ENCODE measurements around the gene TAS2R14. TPM values are rescaled to one million over a fixed set of nuclear protein-coding genes. Genes with fewer than 3 reads are reported as not detected.

The TAS2R14 gene
- total and polyA plus RNA-seq, 2 of the 13 experiments (the other 11 are each of a cell fraction or from before 2014, with no cell fraction given): 1.1 to 2.3 TPM

GRCh38 chr12:10891937-10892336, 47.1 kb downstream of the TAS2R14 start (continued):
- TF ChIP-seq ZNF275 (CRISPR knock-in tag; IDR thresholded peaks at IDR 0.05; ENCODE audit: borderline replicate concordance) (no peak), KDM2A (CRISPR knock-in tag; IDR thresholded peaks at IDR 0.05; ENCODE audit: borderline replicate concordance, low read depth) (0 out of 2 replicates have a peak, but pooled peaks have one; percentile 42), ZNF678 (CRISPR knock-in tag; IDR thresholded peaks at IDR 0.05) (no peak), ZNF460 (CRISPR knock-in tag; IDR thresholded peaks at IDR 0.05; ENCODE audit: borderline replicate concordance) (no peak; the same call in 1 of the 2 replicates), RBAK (CRISPR knock-in tag; IDR thresholded peaks at IDR 0.05) (no peak), HDAC1 (CRISPR knock-in tag; IDR thresholded peaks at IDR 0.05) (peak; percentile 92), MAFG (CRISPR knock-in tag; IDR thresholded peaks at IDR 0.05) (no peak), NFKB2 (CRISPR knock-in tag; IDR thresholded peaks at IDR 0.05; ENCODE audit: borderline replicate concordance) (no peak), RXRA (CRISPR knock-in tag; IDR thresholded peaks at IDR 0.05) (peak; percentile 80; the same call in 1 of the 2 replicates), JUND (CRISPR knock-in tag; IDR thresholded peaks at IDR 0.05) (peak; percentile 42; the same call in 1 of the 2 replicates), KDM4B (CRISPR knock-in tag; IDR thresholded peaks at IDR 0.05) (peak; percentile 84), CBFB (CRISPR knock-in tag; IDR thresholded peaks at IDR 0.05) (peak; percentile 63; the same call in 1 of the 2 replicates), AGO2 (optimal IDR thresholded peaks at IDR 0.05; ENCODE audit: low read depth, low read length) (no peak), RARG (CRISPR knock-in tag; IDR thresholded peaks at IDR 0.05; ENCODE audit: low read depth) (peak; percentile 90; the same call in 1 of the 2 replicates), TBX2 (CRISPR knock-in tag; IDR thresholded peaks at IDR 0.05; ENCODE audit: borderline replicate concordance) (peak; percentile 95), FOXO4 (CRISPR knock-in tag; conservative IDR thresholded peaks at IDR 0.05) (no peak), ZNF773 (CRISPR knock-in tag; IDR thresholded peaks at IDR 0.05; ENCODE audit: borderline replicate concordance) (no peak), MLXIP (CRISPR knock-in tag; IDR thresholded peaks at IDR 0.05; ENCODE audit: borderline replicate concordance) (peak; percentile 99), ATF5 (CRISPR knock-in tag; IDR thresholded peaks at IDR 0.05; ENCODE audit: low read depth) (no peak), SUZ12 (IDR thresholded peaks at IDR 0.05; ENCODE audit: low read depth, low read length) (no peak)
- TF ChIP-seq, protein P1, sequence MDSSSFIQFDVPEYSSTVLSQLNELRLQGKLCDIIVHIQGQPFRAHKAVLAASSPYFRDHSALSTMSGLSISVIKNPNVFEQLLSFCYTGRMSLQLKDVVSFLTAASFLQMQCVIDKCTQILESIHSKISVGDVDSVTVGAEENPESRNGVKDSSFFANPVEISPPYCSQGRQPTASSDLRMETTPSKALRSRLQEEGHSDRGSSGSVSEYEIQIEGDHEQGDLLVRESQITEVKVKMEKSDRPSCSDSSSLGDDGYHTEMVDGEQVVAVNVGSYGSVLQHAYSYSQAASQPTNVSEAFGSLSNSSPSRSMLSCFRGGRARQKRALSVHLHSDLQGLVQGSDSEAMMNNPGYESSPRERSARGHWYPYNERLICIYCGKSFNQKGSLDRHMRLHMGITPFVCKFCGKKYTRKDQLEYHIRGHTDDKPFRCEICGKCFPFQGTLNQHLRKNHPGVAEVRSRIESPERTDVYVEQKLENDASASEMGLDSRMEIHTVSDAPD (CRISPR knock-in tag; IDR thresholded peaks at IDR 0.05): 0 out of 2 replicates have a peak, but pooled peaks have one; percentile 85
- TF ChIP-seq, protein P2, sequence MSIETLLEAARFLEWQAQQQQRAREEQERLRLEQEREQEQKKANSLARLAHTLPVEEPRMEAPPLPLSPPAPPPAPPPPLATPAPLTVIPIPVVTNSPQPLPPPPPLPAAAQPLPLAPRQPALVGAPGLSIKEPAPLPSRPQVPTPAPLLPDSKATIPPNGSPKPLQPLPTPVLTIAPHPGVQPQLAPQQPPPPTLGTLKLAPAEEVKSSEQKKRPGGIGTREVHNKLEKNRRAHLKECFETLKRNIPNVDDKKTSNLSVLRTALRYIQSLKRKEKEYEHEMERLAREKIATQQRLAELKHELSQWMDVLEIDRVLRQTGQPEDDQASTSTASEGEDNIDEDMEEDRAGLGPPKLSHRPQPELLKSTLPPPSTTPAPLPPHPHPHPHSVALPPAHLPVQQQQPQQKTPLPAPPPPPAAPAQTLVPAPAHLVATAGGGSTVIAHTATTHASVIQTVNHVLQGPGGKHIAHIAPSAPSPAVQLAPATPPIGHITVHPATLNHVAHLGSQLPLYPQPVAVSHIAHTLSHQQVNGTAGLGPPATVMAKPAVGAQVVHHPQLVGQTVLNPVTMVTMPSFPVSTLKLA (IDR thresholded peaks at IDR 0.05): no peak
